Right ventricle myocardium superior (tissue), 1 donor: ENCODE measurements around the gene AGO1. TPM values are rescaled to one million over a fixed set of nuclear protein-coding genes. Genes with fewer than 3 reads are reported as not detected.

Source experiments
- ATAC-seq: fragments of 200-7000 bp; cut with Tn5 transposase; one replicate; pipeline ENCODE4 v1.9.1; 2020; ENCODE audit warnings: mild to moderate bottlenecking; ENCODE audit not compliant: poor library complexity
- DNase-seq: peaks from one replicate; pipeline ENCODE4 v3.0.0-alpha.2; 2020
- intact Hi-C: fragments of 100-400 bp; cut with DNase I; formaldehyde crosslinking; loops from one replicate; pipeline ENCODE4 v1.11.2; 2022
- total RNA-seq: library from RNA; stranded (reverse); fragmentation: NEBNext Ultra II Directional; extraction: Animal tissue kit (Norgen Biotek cat#: 25700); gene quantifications from one replicate; pipeline ENCODE4 v1.2.1, GENCODE V29; 2021
- donor health status: DM: no; HTN: yes; CAD: no; lungs with severe emphysema.

Gene AGO1
- total RNA-seq, 1 donor from 2014 or later, result 17.5 TPM

DNA sequence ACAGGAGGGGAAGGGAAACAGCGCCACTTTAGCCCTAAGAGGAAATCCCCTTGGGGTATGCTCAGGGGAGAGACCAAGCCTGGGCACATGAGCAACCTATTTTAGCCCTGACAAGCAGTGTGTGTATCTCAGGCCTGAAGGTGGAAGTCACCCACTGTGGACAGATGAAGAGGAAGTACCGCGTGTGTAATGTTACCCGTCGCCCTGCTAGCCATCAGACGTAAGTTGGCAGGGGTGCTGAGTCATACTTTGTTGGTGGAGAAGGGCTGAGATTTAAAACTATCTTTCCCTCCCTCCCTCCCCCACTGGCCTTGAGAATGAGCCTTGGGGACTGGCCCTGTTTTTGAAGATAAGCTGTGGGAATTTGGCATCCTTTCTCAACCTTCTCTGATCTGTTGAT is 11.2 kb downstream of the AGO1 start:
- ATAC-seq (peak; percentile 65), DNase-seq (peak; percentile 44)
- intact Hi-C loops, result no loop called here

DNA sequence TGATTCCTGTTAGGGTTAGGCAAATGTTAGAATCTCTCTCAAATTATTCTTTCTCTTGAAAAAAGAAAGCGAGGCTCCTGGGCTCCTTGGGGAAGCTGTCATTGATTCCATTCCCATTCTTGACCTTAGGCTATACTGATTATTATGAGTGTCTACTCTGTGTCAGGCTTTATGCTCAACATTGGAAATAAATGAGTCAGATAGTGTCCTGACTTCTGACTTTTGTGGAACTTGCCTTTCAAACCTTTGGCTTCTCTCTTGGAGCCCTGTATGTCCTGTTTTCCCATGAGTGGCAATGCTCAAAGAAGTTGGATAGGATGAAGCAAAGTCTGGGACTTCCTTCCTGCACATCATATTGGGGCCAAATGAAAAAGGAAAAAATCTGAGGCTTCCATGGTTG is 11.6 kb downstream of the AGO1 start:
- DNase-seq, result no peak
- no peak for ATAC-seq
- intact Hi-C loops, result no loop called here

DNA sequence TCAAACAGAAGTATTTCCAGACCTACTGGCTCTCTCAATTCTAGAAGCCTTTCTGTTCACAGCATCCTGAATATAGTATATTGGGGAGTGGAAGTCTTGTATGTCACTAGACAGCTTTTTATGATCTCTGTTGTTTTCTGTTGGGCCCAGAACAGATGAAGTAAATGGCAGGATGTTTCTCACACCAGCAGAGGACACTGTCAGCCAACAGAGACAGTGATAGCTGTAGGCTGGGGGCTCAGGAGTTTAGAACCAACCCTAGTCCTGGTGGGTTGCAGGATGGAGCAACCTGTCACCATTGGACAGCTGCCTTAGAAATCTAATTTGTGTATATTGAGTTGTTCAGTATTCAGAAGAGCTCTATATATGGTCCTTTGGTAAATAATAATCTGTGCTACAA is 16.9 kb downstream of the AGO1 start:
- no peak for ATAC-seq
- DNase-seq, result no peak
- intact Hi-C loops, result no loop called here

DNA sequence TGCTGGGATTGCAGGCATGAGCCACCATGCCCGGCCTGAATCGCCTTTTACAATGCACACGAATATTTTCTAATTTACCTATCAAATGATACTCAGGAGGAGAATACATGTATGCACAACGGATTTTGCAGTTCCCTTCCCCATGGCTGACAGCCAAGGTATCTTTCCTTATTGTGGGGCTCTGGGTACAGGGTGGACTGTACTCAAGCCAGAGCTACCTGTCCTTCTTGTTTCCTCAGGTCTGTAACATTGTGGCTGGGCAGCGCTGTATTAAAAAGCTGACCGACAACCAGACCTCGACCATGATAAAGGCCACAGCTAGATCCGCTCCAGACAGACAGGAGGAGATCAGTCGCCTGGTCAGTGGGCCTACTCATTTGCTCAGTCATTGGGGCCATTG is 18.2 kb downstream of the AGO1 start:
- intact Hi-C loops, result no loop called here
- ATAC-seq (no peak), DNase-seq (no peak)

DNA sequence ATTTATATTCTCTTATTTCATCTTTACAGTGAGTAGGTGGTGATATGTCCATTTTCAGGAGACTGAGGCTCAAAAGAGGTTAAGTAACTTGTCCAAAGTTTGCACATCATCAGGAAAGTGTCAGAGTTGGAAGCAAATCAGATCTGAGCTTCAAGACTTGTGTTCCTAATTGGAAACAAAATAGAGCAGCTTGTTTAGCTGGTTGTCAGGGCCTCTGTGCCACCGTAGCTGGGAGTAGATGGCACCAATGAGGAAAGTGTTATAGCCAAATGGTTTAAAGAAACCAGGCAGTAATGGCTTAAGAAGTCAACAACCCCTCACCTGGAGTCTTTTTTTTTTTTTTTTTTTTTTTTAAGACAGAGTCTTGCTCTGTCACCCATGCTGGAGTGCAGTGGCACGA is 19.7 kb downstream of the AGO1 start:
- ATAC-seq (peak; percentile 82), DNase-seq (no peak)
- intact Hi-C loops, result no loop called here

DNA sequence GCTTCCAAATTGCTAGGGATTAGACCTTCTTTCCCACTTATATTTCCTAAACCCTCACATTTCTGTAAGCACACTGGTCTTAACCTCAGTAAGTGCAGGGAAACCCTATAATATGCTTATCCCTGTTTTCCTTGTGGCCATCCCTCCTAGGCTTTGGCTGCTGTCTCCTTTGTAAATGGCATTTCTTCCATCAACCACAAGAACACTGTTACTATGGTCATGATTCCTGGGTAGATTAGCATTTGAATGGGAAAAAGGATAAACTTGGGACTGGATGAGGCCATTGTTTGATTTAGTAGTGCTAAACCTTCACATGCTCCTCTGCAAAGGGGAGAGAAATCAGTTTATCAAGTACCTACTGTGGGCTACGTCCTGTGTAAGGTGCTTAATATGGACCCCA is 31.7 kb downstream of the AGO1 start:
- ATAC-seq, result no peak
- DNase-seq, result no peak
- intact Hi-C loops, result no loop called here

DNA sequence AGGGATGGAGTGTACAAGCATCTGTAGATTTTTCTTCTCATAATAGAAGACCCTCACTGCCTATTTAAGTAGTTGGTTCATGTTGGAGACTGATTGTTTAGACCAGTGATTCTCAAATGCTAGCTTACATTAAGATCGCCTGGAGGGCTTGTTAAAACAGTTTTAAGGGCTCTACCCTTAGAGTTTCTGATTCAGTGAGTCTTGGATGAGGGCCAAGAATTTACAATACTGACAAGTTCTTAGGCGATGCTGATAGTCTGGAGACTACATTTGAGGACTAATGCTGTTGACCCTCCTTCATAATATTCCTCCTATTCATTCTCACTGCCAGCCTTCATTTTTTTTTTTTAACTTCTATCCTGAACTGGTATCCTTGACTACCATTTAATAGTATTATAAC is 32.7 kb downstream of the AGO1 start:
- intact Hi-C loops, result no loop called here
- ATAC-seq (no peak), DNase-seq (no peak)

DNA sequence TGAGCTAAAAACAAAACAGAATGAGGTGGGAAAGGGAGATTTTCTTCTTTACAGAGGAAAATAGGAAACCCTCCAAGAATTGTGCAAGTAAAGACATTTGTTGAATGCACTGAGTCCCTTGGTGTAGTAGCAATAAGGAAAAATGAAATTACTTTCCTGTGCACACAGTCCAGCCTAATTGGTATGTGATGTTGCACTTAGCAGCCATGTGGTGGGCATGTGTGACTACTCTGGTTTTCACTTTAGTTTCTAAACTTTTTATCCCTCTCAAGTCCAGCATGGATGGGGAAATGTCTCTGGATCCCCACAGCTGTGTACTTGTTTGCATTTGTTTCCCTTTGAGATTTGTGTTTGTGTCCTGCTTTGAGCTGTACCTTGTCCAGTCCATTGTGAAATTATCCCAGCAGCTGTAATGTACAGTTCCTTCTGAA is 40.8 kb downstream of the AGO1 start:
- intact Hi-C loops, result no loop called here
- ATAC-seq, result no peak
- no peak for DNase-seq

DNA sequence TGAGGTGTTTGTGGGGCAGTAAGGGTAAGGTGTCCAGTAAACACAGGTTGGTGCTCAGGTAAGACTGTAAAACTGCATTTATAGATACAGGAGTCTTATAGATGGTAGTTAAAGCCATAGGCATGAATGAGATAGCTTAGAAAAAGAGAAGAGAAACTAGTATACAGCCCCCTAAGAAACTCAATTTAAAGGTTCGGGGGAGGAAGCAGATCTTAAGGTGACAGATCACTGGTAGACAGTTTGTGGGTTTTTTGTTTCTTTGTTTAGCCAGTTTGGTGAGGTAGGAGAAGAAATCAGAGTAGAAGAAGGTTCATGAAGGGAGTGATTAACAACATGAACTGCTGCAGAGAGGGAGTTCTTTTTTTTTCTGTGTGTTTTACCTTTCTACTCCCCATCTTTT is 41.8 kb downstream of the AGO1 start:
- intact Hi-C loops, result no loop called here
- DNase-seq (no peak), ATAC-seq (no peak)

DNA sequence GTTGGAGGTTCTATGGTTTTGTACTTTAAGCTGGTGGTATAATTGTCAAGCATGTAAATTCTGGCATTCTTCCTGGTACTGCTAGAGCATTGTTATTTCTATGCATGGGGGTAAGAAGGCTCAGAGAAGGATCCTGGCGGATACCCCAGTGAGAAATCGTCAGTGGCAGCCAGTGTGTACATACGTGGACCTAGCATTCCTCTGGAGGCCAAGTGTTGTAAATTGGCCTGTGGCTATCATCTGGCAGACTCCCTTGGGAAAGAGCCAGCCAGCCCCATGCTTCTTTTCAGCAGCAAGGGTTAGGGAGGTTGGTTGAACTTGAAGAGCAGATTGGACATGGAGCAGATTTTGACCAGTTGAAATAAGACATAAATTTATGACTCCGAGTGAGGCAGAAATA is 42.7 kb downstream of the AGO1 start:
- ATAC-seq (peak; percentile 60), DNase-seq (peak; percentile 60)
- intact Hi-C loops, result no loop called here

DNA sequence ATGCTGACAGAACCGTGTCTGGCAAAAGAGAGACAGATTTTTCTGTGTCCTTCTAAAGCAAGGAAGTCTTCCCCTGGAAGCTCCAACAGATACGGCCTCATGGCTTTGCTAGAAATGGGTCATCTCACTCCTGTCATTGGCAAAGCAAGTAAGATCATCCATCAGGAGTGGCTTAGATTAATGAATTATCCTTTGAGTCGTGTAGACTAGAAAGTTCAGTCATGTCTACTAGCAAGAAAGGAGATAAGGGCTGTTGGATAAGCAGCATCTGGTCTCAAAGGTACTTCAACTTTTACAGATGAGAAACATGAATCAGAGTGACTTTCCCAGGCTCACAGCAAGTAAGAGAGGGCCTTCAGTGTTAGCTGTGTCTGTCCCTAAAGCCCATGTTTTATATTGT is 44.5 kb downstream of the AGO1 start:
- ATAC-seq (no peak), DNase-seq (no peak)
- intact Hi-C loops, result no loop called here

DNA sequence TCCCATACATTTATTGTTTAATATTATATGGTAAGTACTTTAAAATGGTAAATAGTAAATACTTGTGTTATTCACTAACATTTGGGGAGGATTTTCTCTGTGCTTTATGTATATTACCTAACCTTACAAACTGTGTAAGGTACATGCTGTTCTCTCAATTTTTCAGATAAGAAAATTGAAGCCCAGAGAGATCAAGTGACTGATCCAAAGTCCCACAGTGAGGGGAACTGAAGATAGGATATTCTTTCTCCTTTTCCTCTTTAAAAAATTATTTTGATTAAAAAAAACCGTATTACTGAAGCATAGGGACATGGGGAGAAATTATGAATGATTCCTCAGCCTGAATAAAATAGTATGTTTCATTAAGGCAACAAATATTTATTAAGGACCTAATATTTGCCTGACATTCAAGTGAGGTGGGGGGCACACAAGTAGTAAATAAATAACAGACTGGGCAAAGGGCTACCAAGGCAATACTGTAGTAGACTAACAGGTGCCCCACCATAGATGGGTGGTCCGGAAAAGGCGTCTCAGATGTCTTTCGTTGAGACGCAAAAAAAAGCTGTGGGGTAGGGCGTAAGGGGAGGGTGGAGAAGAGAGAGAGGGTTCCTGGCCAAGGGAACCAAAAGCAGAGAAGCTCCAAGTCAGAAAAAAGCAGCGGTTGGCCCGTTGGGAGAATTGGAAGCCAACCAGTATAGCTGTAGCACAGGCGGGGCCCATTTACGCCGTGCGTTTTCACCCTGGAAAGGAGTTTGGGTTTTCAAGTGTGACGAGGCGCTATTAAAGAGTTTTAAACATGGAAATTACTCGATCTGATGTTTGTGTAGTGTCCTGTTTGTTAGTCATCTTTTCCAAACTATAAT is 47.0 kb downstream of the AGO1 start:
- DNase-seq (peak; percentile 70), ATAC-seq (peak; percentile 61)
- intact Hi-C loops, result no loop called here

DNA sequence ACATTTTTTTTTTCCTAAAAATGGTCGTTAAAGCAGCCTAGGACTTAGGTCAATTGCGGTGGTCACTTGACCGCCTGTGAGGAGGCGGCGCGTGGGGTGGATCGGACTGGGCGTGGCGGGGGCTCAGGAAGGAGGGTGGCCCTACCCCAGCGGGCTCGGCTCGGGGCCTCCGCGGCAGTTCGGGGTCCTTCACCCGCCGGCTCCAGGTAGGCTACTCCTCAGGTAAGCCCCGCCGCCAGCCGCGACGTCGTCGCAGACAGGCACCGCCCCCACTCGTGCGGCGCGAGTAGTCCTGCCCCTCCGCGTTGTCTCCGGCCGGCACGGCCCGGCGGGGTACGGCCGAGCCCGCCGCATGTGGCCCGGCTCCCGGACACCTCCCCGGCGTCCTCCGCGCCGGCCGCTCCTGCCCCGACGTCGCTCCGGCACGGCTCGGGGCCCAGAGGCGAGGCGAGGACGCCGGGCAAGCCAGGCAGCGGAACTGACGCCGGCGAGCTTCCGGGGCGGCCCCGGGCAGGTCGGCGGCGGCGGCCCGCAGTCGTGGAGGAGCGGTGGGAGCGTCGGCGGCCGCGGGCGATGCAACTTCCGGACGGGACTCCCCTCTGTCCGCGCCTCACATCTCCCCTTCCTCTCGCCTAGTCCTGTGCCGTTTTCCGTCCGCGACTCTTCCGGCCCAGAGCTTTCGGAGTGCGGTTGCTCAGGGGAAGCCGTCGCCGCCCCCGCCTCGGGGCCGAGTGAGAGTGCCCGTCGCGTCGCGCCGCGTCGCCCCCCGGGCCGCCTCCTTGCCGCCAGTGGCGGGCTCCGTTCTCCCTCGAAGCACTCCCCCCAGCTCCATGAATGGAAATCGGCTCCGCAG is 47.8 kb downstream of the AGO1 start, which contains the start of gene AGO3:
Gene AGO3, plus strand, starts transcription at position 513 of the 853 bp plus-strand sequence. Its CDS starts 322 bp downstream, at position 835.
- peak; percentile 97 for ATAC-seq
- intact Hi-C loops, result no loop called here
- peak; percentile 90 for DNase-seq

DNA sequence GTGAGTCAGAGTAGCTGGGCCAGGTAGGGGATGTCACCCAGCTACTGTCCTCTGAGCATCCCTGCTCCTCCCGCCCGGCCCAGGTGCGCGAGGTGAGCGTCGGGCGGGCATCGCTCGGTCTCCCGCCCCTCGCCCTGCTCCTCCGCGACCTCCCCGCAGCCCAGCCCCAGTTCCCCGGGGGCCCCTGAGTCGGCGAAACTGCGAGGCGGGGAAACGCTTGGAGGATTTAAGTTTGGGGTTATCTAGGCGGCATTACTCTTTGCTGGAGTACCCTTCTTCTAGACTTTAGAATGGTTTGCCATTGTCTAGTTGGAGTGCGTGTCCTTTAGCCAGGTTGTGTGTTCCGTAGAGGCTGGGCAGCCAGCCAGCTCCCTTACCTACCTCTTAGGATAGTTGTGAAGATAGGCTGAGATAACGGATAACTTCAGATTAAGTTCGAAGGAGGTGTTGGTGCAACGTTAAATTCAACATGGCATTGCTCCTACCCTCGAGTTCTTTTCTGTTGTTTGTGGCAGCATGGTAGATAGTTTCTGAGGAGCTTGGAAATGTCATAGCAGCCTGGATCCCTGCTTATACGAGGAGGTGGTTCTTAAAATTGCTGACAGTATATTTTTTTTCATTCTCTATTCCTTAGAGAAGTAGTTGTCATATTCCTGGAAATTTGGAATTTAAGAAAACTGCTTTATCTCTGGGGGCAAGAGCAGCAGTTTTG is 48.6 kb downstream of the AGO1 start:
- ATAC-seq (peak; percentile 24), DNase-seq (peak; percentile 59)
- intact Hi-C loops, result no loop called here

DNA sequence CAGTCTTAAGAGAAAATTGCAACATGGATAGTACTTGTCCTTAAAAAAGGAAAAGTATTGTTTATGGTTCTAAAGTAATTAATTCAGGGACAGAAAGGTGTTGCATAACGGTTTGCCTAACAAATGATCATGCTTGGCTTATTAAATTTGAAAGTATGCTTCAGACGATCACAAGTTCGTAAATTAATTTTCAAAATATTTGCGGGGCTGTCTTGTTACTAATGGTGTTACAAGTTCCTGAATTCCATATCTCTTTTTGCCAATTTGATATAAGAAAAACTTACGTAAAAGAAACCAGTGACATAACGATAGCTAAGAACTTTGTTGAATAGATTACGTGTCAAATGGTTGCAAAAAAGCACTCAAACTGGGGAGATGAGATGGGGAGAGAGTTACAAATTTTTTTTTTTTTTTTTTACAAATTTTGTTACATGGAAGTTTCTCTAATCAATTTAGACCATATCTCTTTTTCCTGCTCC is 49.2 kb downstream of the AGO1 start:
- ATAC-seq, result no peak
- intact Hi-C loops, result no loop called here

DNA sequence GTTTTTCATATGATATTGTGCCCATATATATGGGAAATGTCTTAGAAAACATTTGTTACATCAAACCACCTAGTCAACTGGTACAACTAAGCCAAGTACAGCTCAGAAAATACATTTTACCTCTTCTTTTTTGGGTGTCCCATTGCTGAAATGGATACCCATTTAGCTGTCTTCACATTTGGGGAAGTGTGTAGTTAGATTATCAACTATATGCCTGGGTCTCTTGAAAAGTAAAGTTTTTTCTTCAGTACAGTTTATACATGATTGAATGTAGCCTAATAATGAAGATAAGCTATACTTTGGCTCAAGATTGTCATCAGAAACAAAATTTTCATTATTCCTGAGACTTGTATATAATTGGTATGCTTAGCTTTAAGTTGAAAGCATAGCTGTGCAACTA is 49.9 kb downstream of the AGO1 start:
- ATAC-seq, result no peak
- intact Hi-C loops, result no loop called here
- DNase-seq, result no peak

More for the DNA sequence above, 49.2 kb downstream of the AGO1 start:
- DNase-seq, result no peak

DNA sequence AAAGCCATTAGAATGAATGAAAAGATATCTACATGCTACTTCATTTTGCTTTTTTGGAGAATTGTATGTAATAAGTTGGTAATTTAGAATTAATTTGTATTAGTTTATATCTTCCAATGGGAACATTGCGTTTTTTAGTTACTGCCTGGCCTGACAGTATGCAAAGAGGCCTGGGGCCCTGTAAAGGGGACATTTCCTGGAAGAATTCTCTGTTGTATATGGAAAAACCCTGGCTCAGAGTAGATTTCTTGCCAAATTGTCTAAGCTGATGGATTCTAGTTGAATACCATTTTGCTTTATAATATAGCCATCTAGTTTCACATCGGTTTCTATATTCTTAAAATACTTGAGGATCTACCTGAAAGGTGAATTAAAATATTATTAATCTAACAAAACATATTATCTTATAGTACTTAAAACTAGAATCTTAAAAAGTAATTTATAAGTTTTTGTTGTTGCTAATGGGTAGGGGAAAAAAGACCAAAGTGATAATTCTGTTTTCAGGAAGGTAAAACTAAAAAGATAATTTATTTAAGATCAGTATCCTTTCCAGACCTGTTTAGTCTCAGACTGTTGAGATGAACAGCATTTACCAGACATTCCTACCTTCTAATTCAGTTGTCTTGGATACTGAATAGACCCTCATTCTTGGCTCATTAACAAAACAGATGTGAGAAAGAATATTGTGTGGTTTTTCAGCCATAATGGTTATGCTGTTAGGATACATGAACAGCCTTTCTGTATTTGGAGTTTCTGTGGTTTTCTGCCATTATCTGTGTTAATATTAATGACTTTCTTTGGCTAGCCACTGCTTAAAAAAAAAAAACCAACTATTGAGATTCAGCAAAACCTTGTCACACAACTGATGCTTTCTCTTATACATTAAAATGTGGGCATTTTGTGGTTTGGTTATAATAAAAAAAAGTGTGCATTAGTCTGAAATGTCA is 52.7 kb downstream of the AGO1 start:
- intact Hi-C loops, result no loop called here
- DNase-seq (no peak), ATAC-seq (no peak)

DNA sequence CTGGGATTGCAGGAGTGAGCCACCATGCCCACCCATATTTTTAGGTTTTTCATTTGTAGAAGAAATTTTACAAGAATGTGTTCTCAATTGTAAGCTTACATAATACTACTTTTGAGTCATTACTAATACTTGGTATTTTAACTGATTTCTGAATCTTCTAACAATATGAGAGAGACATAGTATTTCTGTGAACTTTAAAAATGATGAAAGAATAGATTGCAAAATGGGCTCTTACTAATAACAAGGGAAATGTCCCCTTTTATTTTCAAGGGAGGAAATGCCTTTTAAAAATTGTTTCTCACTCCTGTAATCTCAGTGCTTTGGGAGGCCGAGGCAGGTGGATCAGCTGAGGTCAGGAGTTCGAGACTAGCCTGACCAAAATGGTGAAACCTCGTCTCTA is 53.8 kb downstream of the AGO1 start:
- DNase-seq (no peak), ATAC-seq (no peak)
- intact Hi-C loops, result no loop called here
